Mesothelial cell of epicardium (in vitro differentiated cells): ENCODE results near the gene NBPF20. TPM values are rescaled to one million over a fixed set of nuclear protein-coding genes. Genes with fewer than 3 reads are reported as not detected.
"Not testable (repeated sequence)": the region's sequence is repeated elsewhere in the genome, so short reads cannot be mapped to it uniquely, and the experiment has no call there.

Experiments used
- DNase-seq, 2 experiments: peaks; one replicate each; pipeline ENCODE4 v3.0.0; 2021; ENCODE audit warnings: low spot score in 2 of 2; ENCODE audit not compliant: unreplicated experiment in 2 of 2
- H3K27ac Mint-ChIP-seq: 2 replicates; pipeline ENCODE4 v1.8.0; 2021; ENCODE audit warnings: mixed read lengths
- H3K27me3 Mint-ChIP-seq: 2 replicates; pipeline ENCODE4 v1.8.0; 2021; ENCODE audit warnings: low read depth, mixed read lengths
- H3K36me3 Mint-ChIP-seq: 2 replicates; pipeline ENCODE4 v1.8.0; 2021; ENCODE audit warnings: mixed read lengths
- H3K4me1 Mint-ChIP-seq: 2 replicates; pipeline ENCODE4 v1.8.0; 2021; ENCODE audit warnings: mixed read lengths
- H3K4me3 Mint-ChIP-seq: 2 replicates; pipeline ENCODE4 v1.8.0; 2021; ENCODE audit warnings: mild to moderate bottlenecking, moderate library complexity, mixed read lengths
- H3K9me3 Mint-ChIP-seq: 2 replicates; pipeline ENCODE4 v1.8.0; 2021; ENCODE audit warnings: mixed read lengths
- total RNA-seq: library from RNA; stranded (reverse); gene quantifications from 3 replicates; pipeline ENCODE4 v1.2.1, GENCODE V29; 2021
- TF ChIP-seq, protein P1 (sequence below): fragments of 200-600 bp; sonication (generic); IDR thresholded peaks from one replicate; pipeline ENCODE4 v1.5.0; 2021; ENCODE audit warnings: antibody characterized with exemption; ENCODE audit not compliant: unreplicated experiment

The NBPF20 gene, protein sequence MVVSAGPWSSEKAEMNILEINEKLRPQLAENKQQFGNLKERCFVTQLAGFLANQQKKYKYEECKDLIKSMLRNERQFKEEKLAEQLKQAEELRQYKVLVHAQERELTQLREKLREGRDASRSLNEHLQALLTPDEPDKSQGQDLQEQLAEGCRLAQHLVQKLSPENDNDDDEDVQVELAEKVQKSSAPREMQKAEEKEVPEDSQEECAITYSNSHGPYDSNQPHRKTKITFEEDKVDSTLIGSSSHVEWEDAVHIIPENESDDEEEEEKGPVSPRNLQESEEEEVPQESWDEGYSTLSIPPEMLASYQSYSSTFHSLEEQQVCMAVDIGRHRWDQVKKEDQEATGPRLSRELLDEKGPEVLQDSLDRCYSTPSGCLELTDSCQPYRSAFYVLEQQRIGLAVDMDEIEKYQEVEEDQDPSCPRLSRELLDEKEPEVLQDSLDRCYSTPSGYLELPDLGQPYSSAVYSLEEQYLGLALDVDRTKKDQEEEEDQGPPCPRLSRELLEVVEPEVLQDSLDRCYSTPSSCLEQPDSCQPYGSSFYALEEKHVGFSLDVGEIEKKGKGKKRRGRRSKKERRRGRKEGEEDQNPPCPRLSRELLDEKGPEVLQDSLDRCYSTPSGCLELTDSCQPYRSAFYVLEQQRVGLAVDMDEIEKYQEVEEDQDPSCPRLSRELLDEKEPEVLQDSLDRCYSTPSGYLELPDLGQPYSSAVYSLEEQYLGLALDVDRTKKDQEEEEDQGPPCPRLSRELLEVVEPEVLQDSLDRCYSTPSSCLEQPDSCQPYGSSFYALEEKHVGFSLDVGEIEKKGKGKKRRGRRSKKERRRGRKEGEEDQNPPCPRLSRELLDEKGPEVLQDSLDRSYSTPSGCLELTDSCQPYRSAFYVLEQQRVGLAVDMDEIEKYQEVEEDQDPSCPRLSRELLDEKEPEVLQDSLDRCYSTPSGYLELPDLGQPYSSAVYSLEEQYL (N-terminal part only)
- total RNA-seq, result 4.5 to 5.0 TPM (median 4.9 TPM) in 3 replicates

DNA sequence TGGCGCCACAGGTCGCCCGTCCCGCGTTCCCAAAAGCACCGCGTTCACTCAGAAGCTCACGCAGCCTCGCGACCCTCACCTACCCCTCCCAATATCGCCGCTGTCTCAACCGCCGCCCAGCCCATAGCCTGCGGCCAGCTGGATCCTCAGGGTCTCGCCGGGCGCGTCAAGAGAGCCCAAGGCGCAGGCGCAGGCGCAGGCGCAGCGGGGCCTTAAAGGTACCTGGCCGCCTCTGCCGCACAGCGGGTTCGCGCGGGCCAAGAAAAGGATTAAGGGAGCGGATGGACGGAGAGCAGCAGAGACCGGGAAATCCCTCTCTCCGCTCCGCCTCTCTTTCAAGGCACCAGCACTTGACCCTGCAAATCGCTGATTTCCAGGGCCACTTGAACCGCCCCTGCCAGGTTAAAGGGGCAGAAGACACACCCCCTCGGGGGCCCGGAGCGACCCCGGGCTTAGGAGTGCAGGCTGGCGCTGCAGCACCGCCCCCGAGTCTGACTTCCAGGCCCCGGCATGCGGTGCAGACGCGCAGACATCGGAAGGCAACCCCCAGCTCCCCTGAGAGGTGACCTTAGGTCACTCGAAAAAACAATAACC, at the start of gene NBPF20:
NBPF20 (minus strand) TSS at position 168 of the 594 bp plus-strand sequence. CDS start 20,331 bp downstream, outside the sequence.
- DNase-seq, result peak; percentile 62 to 88
- peaks cover 10% of the 10 kb centered on the region for H3K4me1 Mint-ChIP-seq
- H3K27me3 Mint-ChIP-seq, result peaks cover 34% of the 10 kb centered on the region
- peak within 1 kb of the TSS; percentile 98 for H3K4me3 Mint-ChIP-seq
- H3K27ac Mint-ChIP-seq, result peak within 1 kb of the TSS; percentile 89
- TF ChIP-seq, protein P1, sequence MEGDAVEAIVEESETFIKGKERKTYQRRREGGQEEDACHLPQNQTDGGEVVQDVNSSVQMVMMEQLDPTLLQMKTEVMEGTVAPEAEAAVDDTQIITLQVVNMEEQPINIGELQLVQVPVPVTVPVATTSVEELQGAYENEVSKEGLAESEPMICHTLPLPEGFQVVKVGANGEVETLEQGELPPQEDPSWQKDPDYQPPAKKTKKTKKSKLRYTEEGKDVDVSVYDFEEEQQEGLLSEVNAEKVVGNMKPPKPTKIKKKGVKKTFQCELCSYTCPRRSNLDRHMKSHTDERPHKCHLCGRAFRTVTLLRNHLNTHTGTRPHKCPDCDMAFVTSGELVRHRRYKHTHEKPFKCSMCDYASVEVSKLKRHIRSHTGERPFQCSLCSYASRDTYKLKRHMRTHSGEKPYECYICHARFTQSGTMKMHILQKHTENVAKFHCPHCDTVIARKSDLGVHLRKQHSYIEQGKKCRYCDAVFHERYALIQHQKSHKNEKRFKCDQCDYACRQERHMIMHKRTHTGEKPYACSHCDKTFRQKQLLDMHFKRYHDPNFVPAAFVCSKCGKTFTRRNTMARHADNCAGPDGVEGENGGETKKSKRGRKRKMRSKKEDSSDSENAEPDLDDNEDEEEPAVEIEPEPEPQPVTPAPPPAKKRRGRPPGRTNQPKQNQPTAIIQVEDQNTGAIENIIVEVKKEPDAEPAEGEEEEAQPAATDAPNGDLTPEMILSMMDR, result no peak
- H3K36me3 Mint-ChIP-seq, result no peaks in the 10 kb centered on the region
- peaks cover 10% of the 10 kb centered on the region for H3K9me3 Mint-ChIP-seq

DNA sequence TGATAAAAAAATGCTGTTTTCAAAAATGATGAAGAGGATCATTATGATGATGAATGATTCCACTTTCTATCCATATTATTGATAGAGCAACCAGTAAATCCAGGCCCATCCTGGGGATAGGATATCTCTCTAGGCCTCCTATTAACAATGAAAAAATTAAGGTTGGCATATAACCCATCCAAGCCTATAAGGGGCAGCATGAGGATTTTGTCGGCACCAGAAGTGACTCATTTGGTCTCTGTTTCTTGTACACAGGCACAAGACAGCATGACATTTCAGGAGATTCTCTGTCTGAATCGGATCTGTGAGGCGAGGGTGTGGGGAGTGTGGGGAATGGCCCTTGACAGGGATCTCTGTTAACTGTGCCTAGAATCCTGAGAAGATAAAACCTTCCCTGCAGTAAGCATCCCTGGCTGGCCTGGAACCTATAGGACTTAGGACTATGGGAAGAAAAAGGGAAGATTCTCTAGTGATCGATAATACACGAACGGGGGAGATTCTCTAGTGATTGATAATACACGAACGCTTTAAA, 49.5 kb upstream of the NBPF20 start:
- H3K36me3 Mint-ChIP-seq, H3K4me1 Mint-ChIP-seq, H3K27ac Mint-ChIP-seq, DNase-seq, H3K9me3 Mint-ChIP-seq: not testable (repeated sequence)
- peaks cover 14% of the 10 kb centered on the region for H3K27me3 Mint-ChIP-seq
- peak overlapping the region; percentile 64 for H3K4me3 Mint-ChIP-seq

DNA sequence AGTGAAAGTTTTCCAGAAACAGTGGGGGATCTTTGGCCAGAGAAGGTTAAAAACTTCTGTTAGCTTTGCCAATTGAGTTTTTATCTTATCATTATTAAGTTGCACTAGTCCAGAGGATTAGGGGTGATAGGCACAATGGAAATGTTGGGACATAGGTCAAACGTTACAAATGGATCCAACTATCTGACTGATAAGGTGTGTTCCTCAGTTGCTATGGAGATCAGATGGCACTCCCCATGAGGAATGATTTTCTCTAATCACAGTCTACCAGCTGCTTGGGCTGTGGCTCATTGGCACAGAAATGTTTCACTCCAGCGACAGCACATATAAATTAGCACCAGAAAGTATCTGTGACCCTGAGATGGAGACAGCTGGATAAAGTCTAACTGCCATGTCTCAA, 47.3 kb upstream of the NBPF20 start:
- peaks cover 15% of the 10 kb centered on the region for H3K27me3 Mint-ChIP-seq
- not testable (repeated sequence) for DNase-seq, H3K4me1 Mint-ChIP-seq, H3K27ac Mint-ChIP-seq, H3K4me3 Mint-ChIP-seq, H3K36me3 Mint-ChIP-seq, H3K9me3 Mint-ChIP-seq

DNA sequence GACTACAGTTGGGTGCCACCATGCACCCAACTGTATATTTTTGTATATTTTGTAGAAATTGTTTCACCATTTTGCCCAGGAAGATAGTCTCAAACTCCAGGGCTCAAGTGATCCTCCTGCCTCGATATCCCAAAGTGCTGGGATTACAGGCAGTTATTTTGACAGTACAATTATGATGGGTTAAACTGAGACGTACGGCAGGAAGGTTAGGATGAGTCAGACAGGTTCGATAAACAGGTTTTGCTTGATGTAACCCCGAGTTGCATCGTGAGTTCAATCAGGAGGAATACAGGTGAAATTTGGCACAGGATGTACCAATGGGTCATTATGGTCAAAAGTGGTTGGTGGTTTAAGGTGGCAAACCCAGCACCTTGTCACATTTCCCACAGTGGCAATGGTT, 46.0 kb upstream of the NBPF20 start:
- H3K27ac Mint-ChIP-seq, DNase-seq, H3K4me1 Mint-ChIP-seq, H3K4me3 Mint-ChIP-seq, H3K9me3 Mint-ChIP-seq, H3K36me3 Mint-ChIP-seq: not testable (repeated sequence)
- peaks cover 15% of the 10 kb centered on the region for H3K27me3 Mint-ChIP-seq

DNA sequence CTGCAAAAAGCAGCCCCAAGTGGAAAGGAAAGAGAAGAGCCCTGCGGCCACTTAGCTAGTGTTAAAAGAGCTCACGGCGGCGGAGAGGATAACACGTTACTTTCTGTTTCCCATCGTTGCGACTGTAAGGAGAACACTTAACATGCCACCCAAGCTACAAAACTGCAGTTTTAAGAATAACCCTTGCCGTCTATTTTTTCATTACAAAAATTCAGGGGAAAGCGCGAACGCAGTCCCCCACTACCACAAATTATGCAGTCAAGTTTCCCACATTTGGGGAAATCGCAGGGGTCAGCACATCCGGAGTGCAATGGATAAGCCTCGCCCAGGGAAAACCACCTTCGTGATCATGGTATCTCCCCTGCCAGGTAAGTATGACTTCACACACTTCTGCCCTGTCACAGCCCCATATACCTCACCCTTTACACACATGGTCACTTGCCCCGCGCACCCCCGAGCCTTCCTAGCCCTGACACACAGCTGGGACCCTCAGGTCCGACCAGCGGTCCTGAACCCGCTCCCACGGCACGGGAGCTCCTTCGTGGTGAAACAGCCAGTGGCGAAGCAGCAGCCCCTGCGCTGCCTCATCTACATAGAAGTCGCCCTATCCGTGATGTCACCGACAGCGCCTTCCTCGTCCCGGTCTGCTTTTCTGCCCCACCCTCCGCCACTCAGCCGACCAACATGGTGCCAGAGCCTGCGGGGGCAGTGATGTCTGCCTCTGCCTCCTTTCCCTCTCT, 40.2 kb upstream of the NBPF20 start:
- DNase-seq, result peak in 1 of 2 experiments; percentile 61
- not testable (repeated sequence) for H3K9me3 Mint-ChIP-seq, H3K36me3 Mint-ChIP-seq, H3K4me1 Mint-ChIP-seq
- Mint-ChIP-seq H3K27me3 (peaks cover 20% of the 10 kb centered on the region), H3K27ac (peak overlapping the region; percentile 96), H3K4me3 (peak overlapping the region; percentile 74)

DNA sequence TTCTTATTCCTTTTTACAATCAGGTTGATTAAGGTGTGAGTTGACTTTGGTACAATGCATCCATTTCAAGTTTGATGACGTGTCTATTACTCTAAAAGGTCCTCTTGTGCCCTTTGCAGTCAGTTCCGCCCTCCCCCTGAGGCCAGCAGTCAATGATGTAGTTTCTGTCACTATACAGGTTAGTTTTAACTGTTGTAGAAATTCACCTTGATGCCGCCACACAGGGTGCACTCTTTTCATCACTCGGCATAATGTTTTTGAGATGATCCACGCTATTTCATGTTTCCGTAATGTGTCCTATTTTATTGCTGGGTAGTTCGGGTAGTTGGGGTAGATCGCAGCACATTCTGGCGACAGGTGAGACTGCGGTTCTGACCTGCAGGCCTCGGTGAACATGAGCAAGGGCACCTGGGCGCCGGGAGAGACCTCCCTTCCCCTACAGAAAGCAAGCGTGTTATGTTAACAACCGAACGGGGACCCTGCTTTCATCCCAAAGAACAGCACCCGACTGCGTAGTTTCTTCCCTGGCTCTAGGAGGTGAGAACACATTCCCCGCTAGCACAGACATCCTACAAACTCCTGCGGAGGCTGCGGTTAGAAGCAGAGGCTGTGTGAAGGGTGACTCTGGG, 39.4 kb upstream of the NBPF20 start:
- Mint-ChIP-seq H3K27ac (peak overlapping the region; percentile 96), H3K27me3 (peaks cover 27% of the 10 kb centered on the region), H3K4me3 (peak overlapping the region; percentile 74)
- not testable (repeated sequence) for H3K36me3 Mint-ChIP-seq, H3K9me3 Mint-ChIP-seq, H3K4me1 Mint-ChIP-seq, DNase-seq

DNA sequence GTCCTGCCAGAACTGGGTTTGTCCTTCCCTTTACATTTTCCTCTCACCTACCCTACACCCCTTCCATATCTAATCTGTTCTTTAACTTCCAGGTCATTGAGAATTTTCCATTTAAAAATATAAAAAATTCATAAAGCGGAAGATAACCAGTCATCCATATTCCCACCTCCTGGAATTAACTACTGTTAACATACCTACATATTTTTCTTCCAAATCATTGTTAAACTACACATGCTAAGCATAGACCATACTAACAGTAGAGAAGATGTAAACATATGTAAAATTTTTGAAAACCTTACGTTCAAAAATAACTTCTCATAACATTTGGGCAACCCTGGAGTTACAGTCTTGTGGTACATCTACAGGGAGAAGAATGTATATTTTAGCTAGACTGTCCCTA, 38.6 kb upstream of the NBPF20 start:
- H3K4me1 Mint-ChIP-seq, H3K9me3 Mint-ChIP-seq, DNase-seq, H3K4me3 Mint-ChIP-seq, H3K27ac Mint-ChIP-seq, H3K36me3 Mint-ChIP-seq: not testable (repeated sequence)
- H3K27me3 Mint-ChIP-seq, result peaks cover 29% of the 10 kb centered on the region

DNA sequence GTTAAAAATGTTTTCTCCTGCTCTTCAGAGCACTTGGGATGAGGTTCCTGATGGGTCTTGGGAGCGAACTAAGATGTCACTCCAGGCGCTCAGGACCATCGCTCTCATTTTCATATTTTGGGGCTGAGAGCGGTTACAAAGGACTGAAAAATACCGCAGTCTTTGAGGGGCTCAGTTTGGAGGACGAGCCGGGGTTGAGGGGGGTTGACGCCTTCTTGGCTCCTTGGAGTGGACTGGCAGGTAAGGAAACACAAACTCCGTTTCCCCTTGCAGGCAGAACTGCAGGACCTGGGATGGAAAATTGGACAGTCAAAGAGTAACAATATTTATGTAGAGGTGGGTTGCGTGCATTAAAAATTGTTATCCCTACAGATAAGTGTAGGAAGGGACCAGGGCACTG, 35.3 kb upstream of the NBPF20 start:
- not testable (repeated sequence) for H3K27ac Mint-ChIP-seq, DNase-seq, H3K4me1 Mint-ChIP-seq, H3K9me3 Mint-ChIP-seq, H3K36me3 Mint-ChIP-seq, H3K4me3 Mint-ChIP-seq
- H3K27me3 Mint-ChIP-seq, result peaks cover 38% of the 10 kb centered on the region

DNA sequence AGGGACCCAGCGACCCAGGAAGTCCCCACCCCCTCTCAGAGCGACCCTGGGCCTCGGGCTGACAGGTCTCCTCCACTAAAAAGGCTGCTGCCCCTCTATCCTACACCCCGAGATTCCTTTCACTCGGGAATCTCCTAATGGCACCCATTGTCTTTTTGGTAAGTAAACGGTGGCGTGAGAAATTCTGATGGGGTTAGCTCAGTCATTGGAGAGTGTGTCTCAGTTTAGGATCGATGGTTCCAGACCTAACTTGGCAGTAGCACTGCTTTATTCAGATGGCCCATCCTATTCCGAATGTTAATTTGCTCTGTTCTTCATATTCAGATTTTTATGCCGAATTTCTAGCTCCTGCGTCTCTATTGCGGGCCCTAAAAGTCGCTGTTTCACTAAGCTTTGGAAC, 34.6 kb upstream of the NBPF20 start:
- H3K4me3 Mint-ChIP-seq, result peak overlapping the region; percentile 44

DNA sequence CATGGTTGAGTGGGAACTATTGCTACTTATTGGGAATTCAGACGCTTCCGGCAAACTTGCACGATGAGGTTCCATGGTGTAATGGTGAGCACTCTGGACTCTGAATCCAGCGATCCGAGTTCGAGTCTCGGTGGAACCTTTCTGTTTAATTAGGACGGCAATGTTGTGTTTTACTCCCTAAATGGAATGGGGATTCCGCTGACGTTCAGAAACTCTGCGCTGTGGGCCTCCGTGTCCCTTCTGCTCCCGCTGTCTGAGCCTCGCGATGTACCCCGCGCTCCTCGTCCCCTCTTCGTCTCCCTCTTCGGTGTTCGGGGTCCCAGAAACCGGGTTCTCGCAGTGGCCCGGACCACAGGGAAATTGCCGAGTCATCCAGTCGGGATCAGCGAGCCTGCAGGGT, 34.2 kb upstream of the NBPF20 start:
- not testable (repeated sequence) for H3K4me3 Mint-ChIP-seq, DNase-seq, H3K4me1 Mint-ChIP-seq, H3K36me3 Mint-ChIP-seq, H3K27ac Mint-ChIP-seq, H3K9me3 Mint-ChIP-seq
- peaks cover 45% of the 10 kb centered on the region for H3K27me3 Mint-ChIP-seq

More for the DNA sequence above, 34.6 kb upstream of the NBPF20 start:
- H3K27me3 Mint-ChIP-seq, result peaks cover 40% of the 10 kb centered on the region
- not testable (repeated sequence) for H3K36me3 Mint-ChIP-seq, DNase-seq, H3K4me1 Mint-ChIP-seq, H3K9me3 Mint-ChIP-seq, H3K27ac Mint-ChIP-seq

DNA sequence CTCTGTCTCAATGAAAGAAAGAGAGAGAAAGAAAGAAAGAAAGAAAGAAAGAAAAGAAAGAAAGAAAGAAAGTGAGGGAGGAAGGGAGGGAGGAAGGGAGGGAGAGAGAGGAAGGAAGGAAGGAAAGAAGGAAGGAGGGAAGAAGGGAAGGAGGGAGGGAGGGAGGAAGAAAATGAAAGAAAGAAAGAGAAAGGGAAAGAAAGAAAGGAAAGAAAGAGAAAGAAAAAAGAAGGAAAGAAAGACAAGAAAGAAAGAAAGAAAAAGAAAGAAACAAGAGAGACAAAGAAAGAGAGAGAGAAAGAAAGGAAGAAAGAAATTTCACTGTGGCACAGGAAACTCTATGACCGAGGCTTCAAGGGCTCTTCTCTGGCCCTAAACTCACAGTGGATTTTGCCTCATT, 33.7 kb upstream of the NBPF20 start:
- not testable (repeated sequence) for H3K4me1 Mint-ChIP-seq, H3K27ac Mint-ChIP-seq, H3K36me3 Mint-ChIP-seq, H3K9me3 Mint-ChIP-seq, DNase-seq
- peak overlapping the region; percentile 13 for H3K4me3 Mint-ChIP-seq
- H3K27me3 Mint-ChIP-seq, result peaks cover 46% of the 10 kb centered on the region
